Measurements from ENCODE around the gene ITFG1. TPM values are rescaled to one million over a fixed set of nuclear protein-coding genes. Genes with fewer than 3 reads are reported as not detected.

The ITFG1 gene
- total and polyA plus RNA-seq, 2 of the 8 experiments (the other 6 are each of a cell fraction or from before 2014, with no cell fraction given) = 13.8 to 22.2 TPM

- DNase-seq (ENCODE audit: low read depth in 1 of 2, low spot score in 2 of 2) (no peak), FAIRE-seq (no peak)
- POLR2A ChIA-PET (ENCODE audit: partially characterized antibody) = no interaction called here
- Histone ChIP-seq H3K4me3 (ENCODE audit: extremely low read depth in 1 of 4, insufficient read depth in 2 of 4, low read depth in 3 of 4, low read length in 4 of 4) (no peak overlapping the region), H3K9ac (replicated peaks in 1 of 4; ENCODE audit: extremely low read depth in 1 of 4, low read depth in 3 of 4, low read length in 3 of 4) (no peak overlapping the region), H4K5ac (ENCODE audit: insufficient read length, low read depth, low read length) (no peak overlapping the region), H3K4ac (replicated peaks; ENCODE audit: insufficient read length, low read depth, low read length) (no peak overlapping the region), H3K14ac (ENCODE audit: insufficient read length) (no peak overlapping the region), H2BK120ac (replicated peaks; ENCODE audit: low read depth, low read length) (no peak overlapping the region), H2BK20ac (ENCODE audit: low read length) (no peak overlapping the region), H3K36me3 (ENCODE audit: control insufficient read depth in 2 of 4, insufficient read depth in 4 of 4, low read length in 3 of 4) (no peaks in the 10 kb centered on the region), H3K56ac (replicated peaks; ENCODE audit: insufficient read length, low read depth, low read length) (no peak overlapping the region), H3K4me2 (ENCODE audit: insufficient read depth in 1 of 2, low read depth in 2 of 2, low read length in 2 of 2) (no peak overlapping the region), H3K79me2 (ENCODE audit: control insufficient read depth in 1 of 2, insufficient read depth in 2 of 2, low read length in 2 of 2) (no peaks in the 10 kb centered on the region), H4K8ac (ENCODE audit: extremely low read depth, insufficient read depth, low read length) (no peak overlapping the region), H3K9me3 (ENCODE audit: insufficient read depth in 2 of 2, low read depth in 1 of 2, low read length in 1 of 2) (no peaks in the 10 kb centered on the region), H2BK15ac (ENCODE audit: low read length) (no peak overlapping the region), H3K18ac (ENCODE audit: extremely low read depth, low read length) (no peak overlapping the region), H2BK12ac (ENCODE audit: low read depth, low read length) (no peak overlapping the region), H3K79me1 (ENCODE audit: low read depth, low read length) (no peaks in the 10 kb centered on the region), H4K91ac (replicated peaks; ENCODE audit: insufficient read length, low read length) (no peak overlapping the region), H2AK5ac (ENCODE audit: low read depth, low read length) (no peak overlapping the region), H3K23me2 (ENCODE audit: low read depth, low read length) (no peaks in the 10 kb centered on the region; the same call in 1 of the 2 replicates), H4K20me1 (replicated peaks in 1 of 2; ENCODE audit: control insufficient read depth in 1 of 2, insufficient read depth in 2 of 2, low read length in 2 of 2) (peaks cover 0 to 1% of the 10 kb centered on the region in 2 experiments), H2AFZ (ENCODE audit: low read length) (no peak overlapping the region), H3K4me1 (replicated peaks in 1 of 4; ENCODE audit: control insufficient read depth in 3 of 4, insufficient read depth in 4 of 4, low read length in 3 of 4) (no peaks in the 10 kb centered on the region), H2BK5ac (ENCODE audit: low read depth, low read length) (no peak overlapping the region), H3K27ac (ENCODE audit: low read depth, low read length) (no peak overlapping the region), H3K23ac (ENCODE audit: insufficient read length) (no peak overlapping the region), H3K27me3 (replicated peaks in 1 of 4; ENCODE audit: control insufficient read depth in 3 of 4, extremely low read depth in 1 of 4, insufficient read depth in 3 of 4, low read length in 3 of 4) (no peaks in the 10 kb centered on the region)
- 92% methylated on average over 7 of the region's 7 CpGs; no CpG with 5 or more reads in 1 of the 2 experiments for WGBS, 2 experiments (ENCODE audit: extremely low coverage in 1 of 2, insufficient coverage in 1 of 2, insufficient read length in 1 of 2, insufficient replicate concordance in 2 of 2, low coverage in 1 of 2, low lambda C conversion rate in 2 of 2, missing lambda C conversion rate in 1 of 2)
- CTCF ChIA-PET (ENCODE audit: partially characterized antibody) = no interaction called here
- TF ChIP-seq USF2 (IDR thresholded peaks at IDR 0.05; ENCODE audit: low read length) = no peak
- no peak for TF ChIP-seq TEAD4 (IDR thresholded peaks at IDR 0.05; ENCODE audit: low read depth, low read length)
- TF ChIP-seq CHD1 (IDR thresholded peaks at IDR 0.05; ENCODE audit: low read depth, low read length) = no peak
- TF ChIP-seq POLR2AphosphoS5 (IDR thresholded peaks at IDR 0.05; ENCODE audit: low read depth, low read length) = no peak
- TF ChIP-seq POLR2A (IDR thresholded peaks at IDR 0.05; ENCODE audit: control extremely low read depth in 1 of 2, low read depth in 2 of 2, low read length in 2 of 2) = no peak
- no peak for TF ChIP-seq MAX (IDR thresholded peaks at IDR 0.05)
- TF ChIP-seq CBX5 (IDR thresholded peaks at IDR 0.05; ENCODE audit: low read depth, low read length) = no peak
- TF ChIP-seq TAF7 (optimal IDR thresholded peaks at IDR 0.05; ENCODE audit: borderline replicate concordance, low read depth, low read length) = no peak
- TF ChIP-seq KDM4A (IDR thresholded peaks at IDR 0.05; ENCODE audit: low read depth, low read length, severe bottlenecking) = no peak
These were observed 232.6 kb downstream of the ITFG1 start for GRCh38 chr16:47228241-47228640.

Measured in H1 (cell line).